Heart right ventricle (tissue), 16 donors: ENCODE results near the gene CPT1C. TPM values are rescaled to one million over a fixed set of nuclear protein-coding genes. Genes with fewer than 3 reads are reported as not detected.

Experiments
- ATAC-seq, 8 donors: fragments of 200-7000 bp; cut with Tn5 transposase; one replicate each; pipeline ENCODE4 v1.9.1; 2020; ENCODE audit warnings: mild to moderate bottlenecking in 8 of 8, moderate library complexity in 8 of 8, moderate number of reproducible peaks in 1 of 8
- DNase-seq, 2 donors: peaks; one replicate each; pipeline ENCODE4 v3.0.0-alpha.2; 2020
- H3K27ac ChIP-seq, 10 donors: fragments of 200-600 bp; sonication (generic) in 2 of 10; one replicate each; pipeline versions ENCODE4 v1.5.0 to v1.8.0; 2020 to 2022; ENCODE audit warnings: mild to moderate bottlenecking in 3 of 10
- H3K27me3 ChIP-seq, 7 donors: fragments of 200-600 bp; one replicate each; pipeline ENCODE4 v1.8.0; 2021 to 2022; ENCODE audit warnings: mild to moderate bottlenecking in 2 of 7
- H3K36me3 ChIP-seq, 9 donors: fragments of 200-600 bp; sonication (generic) in 1 of 9; one replicate each; pipeline versions ENCODE4 v1.5.0 to v1.8.0; 2020 to 2022; ENCODE audit warnings: mild to moderate bottlenecking in 2 of 9
- H3K4me1 ChIP-seq, 9 donors: fragments of 200-600 bp; sonication (generic) in 1 of 9; one replicate each; pipeline versions ENCODE4 v1.5.0 to v1.8.0; 2020 to 2022; ENCODE audit warnings: mild to moderate bottlenecking in 4 of 9
- H3K4me3 ChIP-seq, 10 donors: fragments of 200-600 bp; sonication (generic) in 2 of 10; one replicate each; pipeline versions ENCODE4 v1.5.0 to v1.8.0; 2020 to 2022; ENCODE audit warnings: mild to moderate bottlenecking in 7 of 10, moderate library complexity in 2 of 10
- H3K9me3 ChIP-seq, 11 donors: fragments of 200-600 bp in 10 of 11; sonication (generic) in 2 of 11; one replicate each; pipeline versions ENCODE4 v1.5.0 to v1.8.0; 2013 to 2022; ENCODE audit warnings: mild to moderate bottlenecking in 2 of 11, control low read depth in 1 of 11, moderate library complexity in 1 of 11
- WGBS, 2 donors: extraction: QIAGEN DNeasy Blood & Tissue Kit; methylation state at CpG; one replicate each; pipeline ENCODE4 v1.1.7; 2013; ENCODE audit warnings: inconsistent platforms in 1 of 2; 5-methylcytosine and 5-hydroxymethylcytosine counted together
- intact Hi-C, 10 donors: fragments of 100-400 bp; cut with DNase I; formaldehyde crosslinking; loops; one replicate each; pipeline versions ENCODE4 v1.11.1 to v1.14.2; 2022
- polyA plus RNA-seq, 2 donors: library from polyadenylated mRNA; stranded (reverse); fragments of 200-250 nt; gene quantifications; one replicate each; pipeline ENCODE4 v1.2.3, GENCODE V29; 2013
- total RNA-seq, 10 donors: library from RNA; stranded (reverse); fragmentation: NEBNext Ultra II Directional in 3 of 10; extraction: Animal tissue kit (Norgen Biotek cat#: 25700) in 3 of 10; gene quantifications; one replicate each; pipeline versions ENCODE4 v1.2.1 to v1.2.4, GENCODE V29; 2021 to 2023
- TF ChIP-seq, protein P1 (sequence below), 9 donors: fragments of 200-600 bp; sonication (generic) in 2 of 9; IDR thresholded peaks; one replicate each; pipeline versions ENCODE4 v1.5.0 to v1.8.0; 2021 to 2022; ENCODE audit warnings: antibody characterized with exemption in 9 of 9, mild to moderate bottlenecking in 5 of 9, moderate library complexity in 1 of 9
- donor health status: Arrhythmogenic right ventricular cardiomyopathy.
- donor health status: ischemic (EF 13 %, LVEDD 7.1; RV severe dilation, severe dysfunction).
- donor health status: healthy with polysubstance abuse.
- donor health status: DM: no; HTN: yes; CAD: no.
- donor health status: DM: no; HTN: no; CAD: no.
- donor health status: ischemic (EF 25% LVEDD 6.9; RV normal size, moderate dysfunction).
- donor health status: ischemic (EF 25% LVEDD 5.7; RV mildly dilated, moderate dysfunction).
- donor health status: healthy.
- donor health status: DM: yes; HTN: yes; CAD: no.
- donor health status: Ischemic cardiomyopathy.
- donor health status: ischemic (EF 35%, LVEDD 5.7; RV mildly dilated, moderate dysfunction).
- donor health status: nonischemic (EF 11% LVEDD 7.7; RV severe dilation, severe dysfunction).
- donor health status: DM: yes; HTN: yes; CAD: no.
- donor health status: PGD.
- donor health status: ischemic (EF 29% LVEDD 5.4; RV normal size, mild dysfunction).
- donor health status: nonischemic (EF 23%, LVEDD 6.1; RV moderate dilation, normal function).

CPT1C gene
- total and polyA plus RNA-seq, 12 donors = 1.4 to 10.7 (median 2.3) TPM

DNA sequence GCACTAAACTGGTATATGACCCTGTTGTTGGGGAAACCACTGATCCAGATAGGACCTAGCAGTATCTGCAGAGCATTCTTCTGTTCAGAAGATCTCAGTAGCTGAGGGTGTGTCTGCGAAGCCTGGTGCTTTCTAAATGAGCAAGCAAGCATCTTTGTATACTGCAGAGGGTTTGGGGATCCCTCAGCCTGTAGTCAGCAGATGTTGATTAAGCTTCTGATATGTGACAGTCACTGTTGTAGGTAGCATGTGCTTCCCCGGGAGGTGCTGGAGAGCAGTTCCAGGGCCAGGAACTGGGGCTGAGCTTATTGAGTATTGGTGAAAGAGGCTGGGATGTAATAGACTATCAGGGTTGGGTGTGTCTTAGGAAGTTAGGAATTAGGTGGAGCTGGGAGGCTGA, 47.5 kb upstream of the CPT1C start:
- ATAC-seq (no peak), DNase-seq (no peak)
- TF ChIP-seq, protein P1, sequence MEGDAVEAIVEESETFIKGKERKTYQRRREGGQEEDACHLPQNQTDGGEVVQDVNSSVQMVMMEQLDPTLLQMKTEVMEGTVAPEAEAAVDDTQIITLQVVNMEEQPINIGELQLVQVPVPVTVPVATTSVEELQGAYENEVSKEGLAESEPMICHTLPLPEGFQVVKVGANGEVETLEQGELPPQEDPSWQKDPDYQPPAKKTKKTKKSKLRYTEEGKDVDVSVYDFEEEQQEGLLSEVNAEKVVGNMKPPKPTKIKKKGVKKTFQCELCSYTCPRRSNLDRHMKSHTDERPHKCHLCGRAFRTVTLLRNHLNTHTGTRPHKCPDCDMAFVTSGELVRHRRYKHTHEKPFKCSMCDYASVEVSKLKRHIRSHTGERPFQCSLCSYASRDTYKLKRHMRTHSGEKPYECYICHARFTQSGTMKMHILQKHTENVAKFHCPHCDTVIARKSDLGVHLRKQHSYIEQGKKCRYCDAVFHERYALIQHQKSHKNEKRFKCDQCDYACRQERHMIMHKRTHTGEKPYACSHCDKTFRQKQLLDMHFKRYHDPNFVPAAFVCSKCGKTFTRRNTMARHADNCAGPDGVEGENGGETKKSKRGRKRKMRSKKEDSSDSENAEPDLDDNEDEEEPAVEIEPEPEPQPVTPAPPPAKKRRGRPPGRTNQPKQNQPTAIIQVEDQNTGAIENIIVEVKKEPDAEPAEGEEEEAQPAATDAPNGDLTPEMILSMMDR (IDR thresholded peaks at IDR 0.05) = no peak
- Histone ChIP-seq H3K9me3 (no peaks in the 10 kb centered on the region), H3K4me1 (peaks cover 4 to 50% (median 38%) of the 10 kb centered on the region in 9 donors), H3K4me3 (peak overlapping the region in 5 of 10 donors; percentile 82 to 95 (median 93)), H3K27me3 (no peaks in the 10 kb centered on the region), H3K36me3 (peaks cover 0 to 37% (median 13%) of the 10 kb centered on the region in 9 donors), H3K27ac (no peak overlapping the region)
- WGBS, 2 donors = 76 to 77% methylated on average over 2 of the region's 2 CpGs
- intact Hi-C loops = no loop called here

DNA sequence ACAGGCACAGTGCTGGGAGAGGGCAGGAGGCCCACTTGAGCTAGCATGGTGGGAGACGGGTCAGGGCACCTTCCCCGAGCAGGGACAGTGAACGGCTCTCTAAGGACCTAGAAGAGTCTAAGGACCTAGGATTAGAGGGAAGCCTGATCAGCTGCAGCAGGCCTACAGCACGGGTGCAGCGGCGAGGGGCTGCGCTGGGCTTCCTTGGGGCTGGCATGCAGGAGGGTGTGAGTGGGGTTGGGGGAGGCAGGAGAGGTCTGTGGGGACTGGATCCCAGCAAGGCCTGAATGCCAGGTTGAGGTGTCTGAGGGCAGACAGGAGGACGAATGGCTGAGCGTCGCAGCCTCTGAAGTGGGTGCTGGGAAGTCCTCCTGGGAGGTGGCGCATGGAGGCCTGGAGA, 45.3 kb upstream of the CPT1C start:
- H3K27ac ChIP-seq = no peak overlapping the region
- intact Hi-C loops = loop anchor here in 1 of 10 donors (1.0 kb wide), 1 partner anchor 31 kb away; no protein-coding TSS in a partner anchor
- 91 to 92% methylated on average over 11 of the region's 11 CpGs for WGBS, 2 donors
- no peak overlapping the region for H3K4me3 ChIP-seq
- TF ChIP-seq, protein P1 (IDR thresholded peaks at IDR 0.05) = no peak
- DNase-seq (no peak), ATAC-seq (no peak)
- no peaks in the 10 kb centered on the region for H3K27me3 ChIP-seq
- H3K4me1 ChIP-seq = peaks cover 4 to 45% (median 26%) of the 10 kb centered on the region in 9 donors
- no peaks in the 10 kb centered on the region for H3K9me3 ChIP-seq
- H3K36me3 ChIP-seq = peaks cover 0 to 58% (median 20%) of the 10 kb centered on the region in 9 donors

DNA sequence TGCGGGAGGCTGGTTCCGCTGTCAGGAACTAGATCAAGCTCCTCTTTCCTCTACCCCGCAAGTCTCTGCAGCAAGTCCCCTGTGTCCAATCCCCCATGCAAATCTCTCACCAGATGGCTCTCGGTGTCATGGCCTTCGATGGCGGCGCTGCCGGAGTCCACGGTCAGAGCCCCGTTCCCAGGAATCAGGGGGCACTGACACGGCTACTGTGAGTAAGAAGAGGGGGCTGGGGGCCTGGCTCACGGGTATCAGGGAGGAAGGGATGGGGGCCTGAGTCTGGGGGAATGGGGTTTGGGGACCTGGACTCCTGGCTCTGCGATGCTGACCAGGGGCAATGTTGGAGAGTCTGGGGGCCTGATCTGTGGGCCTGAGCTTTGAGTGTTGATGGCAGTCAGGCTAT, 44.9 kb upstream of the CPT1C start:
- H3K27me3 ChIP-seq = no peaks in the 10 kb centered on the region
- WGBS, 2 donors = 93 to 94% methylated on average over 13 of the region's 13 CpGs
- H3K4me1 ChIP-seq = peaks cover 4 to 42% (median 25%) of the 10 kb centered on the region in 9 donors
- ATAC-seq (no peak), DNase-seq (no peak)
- peaks cover 0 to 60% (median 20%) of the 10 kb centered on the region in 9 donors for H3K36me3 ChIP-seq
- H3K9me3 ChIP-seq = no peaks in the 10 kb centered on the region
- H3K27ac ChIP-seq = no peak overlapping the region
- no peak overlapping the region for H3K4me3 ChIP-seq
- intact Hi-C loops = loop anchor here in 1 of 10 donors (1.0 kb wide), 1 partner anchor 30 kb away; no protein-coding TSS in a partner anchor
- TF ChIP-seq, protein P1 (IDR thresholded peaks at IDR 0.05) = no peak

DNA sequence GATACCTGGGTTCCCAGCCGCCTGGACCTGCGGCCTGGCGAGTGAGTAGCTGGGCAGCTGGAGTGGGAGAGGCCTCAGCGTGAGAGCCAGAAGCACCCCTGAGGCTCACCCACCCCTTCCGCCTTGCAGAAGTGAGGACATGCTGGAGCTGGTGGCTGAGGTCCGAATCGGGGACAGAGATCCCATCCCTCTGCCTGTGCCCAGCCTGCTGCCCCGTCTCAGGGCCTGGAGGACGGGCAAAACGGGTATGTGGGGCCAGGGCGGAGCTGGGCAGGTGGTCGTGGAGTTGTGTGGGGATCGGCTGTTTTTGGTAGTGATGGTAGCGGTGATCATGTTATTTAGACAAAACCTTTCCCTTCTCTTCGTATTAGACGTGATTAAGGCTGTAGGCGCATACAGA, 44.3 kb upstream of the CPT1C start:
- Histone ChIP-seq H3K27ac (no peak overlapping the region), H3K9me3 (no peaks in the 10 kb centered on the region), H3K4me1 (peaks cover 4 to 36% (median 21%) of the 10 kb centered on the region in 9 donors), H3K27me3 (no peaks in the 10 kb centered on the region), H3K36me3 (peaks cover 0 to 66% (median 23%) of the 10 kb centered on the region in 9 donors), H3K4me3 (no peak overlapping the region)
- TF ChIP-seq, protein P1 (IDR thresholded peaks at IDR 0.05) = no peak
- WGBS, 2 donors = 89 to 95% methylated on average over 17 of the region's 17 CpGs
- ATAC-seq (no peak), DNase-seq (no peak)
- intact Hi-C loops = no loop called here
